Measurements from ENCODE around the gene ADGRL2. TPM values are rescaled to one million over a fixed set of nuclear protein-coding genes. Genes with fewer than 3 reads are reported as not detected.

The ADGRL2 gene
- total RNA-seq, 1 donor from 2014 or later = not detected

DNA sequence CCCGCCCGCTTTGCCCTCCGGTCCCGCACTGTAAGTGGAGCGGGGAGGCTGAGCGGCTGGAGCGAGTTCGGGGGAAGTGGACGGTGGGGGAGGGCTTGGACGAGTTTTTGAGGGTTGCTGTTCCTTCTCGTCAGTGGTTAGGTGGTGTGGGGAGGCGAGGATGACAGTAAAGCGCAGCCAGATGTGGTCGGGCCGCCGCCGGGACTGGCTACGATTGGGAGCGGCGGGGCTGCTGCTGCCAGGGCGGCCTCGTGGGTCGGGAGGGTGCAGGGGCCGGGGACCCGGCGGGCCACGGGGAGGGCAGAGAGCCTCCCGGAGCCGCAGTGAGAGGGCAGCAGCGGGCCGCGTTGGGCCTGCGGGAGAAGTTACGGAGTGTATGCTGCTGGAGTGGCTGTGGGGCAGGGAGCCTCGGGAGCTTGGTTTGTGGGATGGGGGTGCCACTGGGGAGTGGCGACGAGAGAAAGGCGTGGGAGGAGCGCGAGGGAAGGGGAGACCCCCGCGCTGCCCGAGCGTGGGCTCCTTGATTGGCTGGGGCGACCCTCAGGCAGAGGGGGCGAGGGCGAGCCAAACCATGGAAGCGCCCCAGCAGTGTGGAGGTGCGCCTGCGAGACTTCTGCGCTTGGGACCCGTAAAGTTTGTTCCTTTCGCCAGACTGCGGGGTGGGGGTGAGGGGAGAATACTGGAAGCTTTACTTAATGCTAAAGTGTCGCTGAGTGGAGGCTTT, 2.1 kb downstream of the ADGRL2 start:
- DNase-seq (no peak), ATAC-seq (ENCODE audit: low read depth) (no peak)
- ChIA-PET POLR2A (no interaction called here), CTCF (no interaction called here)
- no peak overlapping the region for H3K27ac Mint-ChIP-seq
- H3K4me3 Mint-ChIP-seq = no peak overlapping the region
- no peaks in the 10 kb centered on the region for H3K9me3 Mint-ChIP-seq
- intact Hi-C loops (cut with micrococcal nuclease) = no loop called here
- no peaks in the 10 kb centered on the region for H3K36me3 Mint-ChIP-seq (ENCODE audit: low read depth)
- peaks cover 15% of the 10 kb centered on the region for H3K4me1 Mint-ChIP-seq
- no peak for TF ChIP-seq CTCF (IDR thresholded peaks at IDR 0.05)
- peaks cover 39% of the 10 kb centered on the region for H3K27me3 Mint-ChIP-seq

DNA sequence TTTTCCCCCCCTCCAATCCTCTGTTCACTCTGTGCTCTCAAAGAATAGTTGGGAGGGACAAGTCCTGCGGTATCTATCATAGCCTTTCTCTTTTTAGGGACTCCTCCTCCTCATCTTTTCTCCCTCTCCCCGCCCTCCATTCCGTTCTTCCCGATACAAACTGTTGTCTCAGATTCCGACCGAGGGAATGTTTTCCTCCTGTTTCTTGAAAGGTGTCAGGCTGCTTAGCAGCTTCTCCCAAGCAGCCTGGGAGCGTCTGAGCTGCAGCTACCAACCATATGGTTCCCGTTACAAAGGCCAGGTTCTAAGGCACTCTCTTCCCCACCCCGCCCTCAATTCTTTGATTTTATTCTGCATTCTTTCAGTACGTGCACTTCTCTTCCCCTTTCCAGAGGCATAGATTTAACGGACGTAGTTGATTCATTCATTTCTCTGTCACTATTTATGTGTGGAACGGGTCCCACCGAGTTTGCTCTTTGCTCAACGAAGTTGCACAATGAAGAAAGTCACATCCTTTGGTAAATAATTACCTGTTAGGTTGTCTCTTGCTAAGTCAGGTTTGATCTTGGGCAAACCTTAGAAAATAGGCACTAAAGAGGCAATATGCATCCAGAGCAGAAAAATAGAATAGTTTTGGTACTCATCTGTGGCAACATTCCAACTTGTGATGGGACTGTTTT, 2.8 kb downstream of the ADGRL2 start:
- DNase-seq (no peak), ATAC-seq (ENCODE audit: low read depth) (no peak)
- CTCF ChIA-PET = no interaction called here
- no peak for TF ChIP-seq CTCF (IDR thresholded peaks at IDR 0.05)
- intact Hi-C loops (cut with micrococcal nuclease) = no loop called here
- no peak overlapping the region for H3K27ac Mint-ChIP-seq
- peaks cover 39% of the 10 kb centered on the region for H3K27me3 Mint-ChIP-seq
- no peaks in the 10 kb centered on the region for H3K36me3 Mint-ChIP-seq (ENCODE audit: low read depth)
- H3K9me3 Mint-ChIP-seq = no peaks in the 10 kb centered on the region
- H3K4me3 Mint-ChIP-seq = no peak overlapping the region
- H3K4me1 Mint-ChIP-seq = peaks cover 15% of the 10 kb centered on the region
- POLR2A ChIA-PET = no interaction called here

DNA sequence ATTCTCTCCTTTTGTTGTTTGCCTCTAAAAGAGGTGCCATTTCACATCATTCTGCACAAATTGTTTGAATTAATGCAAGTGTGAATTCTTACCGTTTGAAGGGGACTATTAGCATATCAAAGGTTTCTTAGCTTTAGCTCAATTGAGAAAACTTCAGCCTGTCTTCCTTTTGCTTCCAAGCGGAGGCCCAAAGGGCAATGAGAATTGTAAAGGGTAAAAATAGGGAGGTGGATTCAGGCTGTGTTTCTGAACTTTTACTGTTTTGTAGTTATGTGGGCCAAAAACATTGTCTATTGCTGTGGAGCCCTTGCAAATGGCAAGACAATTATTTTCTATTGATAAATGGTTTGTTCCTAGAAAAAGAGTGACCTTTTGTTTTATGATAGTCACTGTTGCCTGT, 3.6 kb downstream of the ADGRL2 start:
- H3K36me3 Mint-ChIP-seq (ENCODE audit: low read depth) = no peaks in the 10 kb centered on the region
- ChIA-PET POLR2A (no interaction called here), CTCF (no interaction called here)
- intact Hi-C loops (cut with micrococcal nuclease) = no loop called here
- H3K9me3 Mint-ChIP-seq = no peaks in the 10 kb centered on the region
- H3K4me1 Mint-ChIP-seq = peaks cover 15% of the 10 kb centered on the region
- no peak overlapping the region for H3K27ac Mint-ChIP-seq
- no peak for DNase-seq
- no peak overlapping the region for H3K4me3 Mint-ChIP-seq
- no peak for ATAC-seq (ENCODE audit: low read depth)
- no peak for TF ChIP-seq CTCF (IDR thresholded peaks at IDR 0.05)
- H3K27me3 Mint-ChIP-seq = peaks cover 35% of the 10 kb centered on the region

DNA sequence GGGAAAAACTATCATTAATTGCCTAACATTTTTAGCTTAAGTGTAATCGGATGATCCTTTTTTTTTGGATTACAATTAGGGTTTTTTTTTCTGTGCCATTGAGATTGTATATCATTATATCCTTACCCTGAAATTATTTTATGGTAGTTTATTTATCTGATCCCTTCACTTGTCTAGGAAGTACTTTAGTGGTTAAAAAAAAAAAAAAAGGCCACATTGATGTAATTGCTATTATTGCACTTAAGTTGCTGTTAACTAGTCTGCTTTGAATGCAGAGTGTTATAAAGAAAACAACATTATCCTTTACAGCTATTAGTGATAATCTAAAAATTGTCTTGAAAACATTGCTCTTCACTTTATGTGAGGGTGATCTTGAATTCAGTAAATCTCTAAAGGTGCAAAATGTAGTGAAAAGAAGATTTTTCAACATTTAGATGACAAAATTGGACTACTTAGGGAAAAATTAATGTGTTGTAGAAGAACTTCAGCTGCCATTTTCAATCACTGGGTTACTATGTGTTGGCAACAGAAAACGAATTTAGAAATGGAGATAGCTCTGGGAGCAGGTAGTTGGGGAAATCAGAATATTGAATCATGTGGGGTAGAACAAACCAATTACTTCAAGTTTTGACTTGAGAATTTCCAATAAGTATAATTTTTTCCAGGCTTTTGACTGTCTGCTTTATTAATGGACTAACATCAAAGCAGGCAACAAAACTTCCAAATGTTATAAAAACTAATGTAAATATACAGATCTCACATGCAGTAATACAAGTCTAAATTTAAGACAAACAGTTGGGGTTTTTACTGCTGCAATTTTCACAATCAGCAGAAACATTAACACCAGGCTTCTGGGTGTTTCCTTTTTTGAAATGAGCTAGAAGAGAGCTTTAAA, 5.0 kb downstream of the ADGRL2 start:
- H3K36me3 Mint-ChIP-seq (ENCODE audit: low read depth) = no peaks in the 10 kb centered on the region
- CTCF ChIA-PET = interaction anchor here (0.6 kb wide), 1 partner anchor 62 kb away, joined by 3 read pairs; no protein-coding TSS in a partner anchor
- intact Hi-C loops (cut with micrococcal nuclease) = no loop called here

More for the DNA sequence above, 5.0 kb downstream of the ADGRL2 start:
- DNase-seq = no peak
- TF ChIP-seq CTCF (IDR thresholded peaks at IDR 0.05) = no peak
- Mint-ChIP-seq H3K27me3 (peaks cover 29% of the 10 kb centered on the region), H3K4me3 (no peak overlapping the region), H3K27ac (no peak overlapping the region), H3K9me3 (no peaks in the 10 kb centered on the region), H3K4me1 (peaks cover 10% of the 10 kb centered on the region)
- POLR2A ChIA-PET = no interaction called here
- no peak for ATAC-seq (ENCODE audit: low read depth)

All from activated B cell treated with CpG ODN at 0.5 μM for 24 hours (primary cell).